ENCODE data around the gene MARCHF6. TPM values are rescaled to one million over a fixed set of nuclear protein-coding genes. Genes with fewer than 3 reads are reported as not detected.
"Not testable (repeated sequence)": the region's sequence is repeated elsewhere in the genome, so short reads cannot be mapped to it uniquely, and the experiment has no call there.

MARCHF6 gene
- total RNA-seq, 1 experiment from 2014 or later, result 117 TPM

- TF ChIP-seq ZSCAN18 (CRISPR knock-in tag; IDR thresholded peaks at IDR 0.05) (no peak), ELF4 (CRISPR knock-in tag; IDR thresholded peaks at IDR 0.05; ENCODE audit: low read depth) (no peak), E2F5 (CRISPR knock-in tag; IDR thresholded peaks at IDR 0.05) (no peak), RELA (CRISPR knock-in tag; IDR thresholded peaks at IDR 0.05; ENCODE audit: borderline replicate concordance) (no peak), RORB (CRISPR knock-in tag; IDR thresholded peaks at IDR 0.05) (no peak), TEAD1 (CRISPR knock-in tag; IDR thresholded peaks at IDR 0.05) (no peak), CREM (CRISPR knock-in tag; IDR thresholded peaks at IDR 0.05) (no peak), NR3C1 (CRISPR knock-in tag; conservative IDR thresholded peaks at IDR 0.05; ENCODE audit: low read depth) (no peak)
- TF ChIP-seq, protein P1, sequence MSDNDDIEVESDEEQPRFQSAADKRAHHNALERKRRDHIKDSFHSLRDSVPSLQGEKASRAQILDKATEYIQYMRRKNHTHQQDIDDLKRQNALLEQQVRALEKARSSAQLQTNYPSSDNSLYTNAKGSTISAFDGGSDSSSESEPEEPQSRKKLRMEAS (CRISPR knock-in tag; IDR thresholded peaks at IDR 0.05), result no peak
- ChIA-PET POLR2A (no interaction called here), CTCF (interaction anchor here (1.3 to 1.6 kb wide), 5 partner anchors 10 to 173 kb away, joined by 3 to 8 read pairs (median 4); no protein-coding TSS in a partner anchor)
- DNase-seq (ENCODE audit: low spot score) (no peak), ATAC-seq (no peak)
- peaks cover 50% of the 10 kb centered on the region for H3K4me1 Mint-ChIP-seq
- no peak overlapping the region for H3K4me3 Mint-ChIP-seq
- H3K9me3 Mint-ChIP-seq, result 0 out of 2 replicates have a peak, but pooled peaks cover 3% of the 10 kb centered on the region
- no peaks in the 10 kb centered on the region for H3K27me3 Mint-ChIP-seq (ENCODE audit: low read depth)
- H3K27ac Mint-ChIP-seq, result peak overlapping the region; percentile 76
- H3K36me3 Mint-ChIP-seq, result peaks cover 7% of the 10 kb centered on the region
Measured at GRCh38 chr5:10374046-10375022, 20.8 kb downstream of the MARCHF6 start.

GRCh38 chr5:10375146-10375545 is 21.7 kb downstream of the MARCHF6 start:
- ATAC-seq; H3K4me3 Mint-ChIP-seq; H3K9me3 Mint-ChIP-seq; H3K27me3 Mint-ChIP-seq (ENCODE audit: low read depth); DNase-seq (ENCODE audit: low spot score); POLR2A ChIA-PET; H3K27ac Mint-ChIP-seq; H3K36me3 Mint-ChIP-seq: not testable (repeated sequence)
- peaks cover 50% of the 10 kb centered on the region for H3K4me1 Mint-ChIP-seq
- CTCF ChIA-PET, result interaction anchor here (1.3 to 1.5 kb wide), 3 partner anchors 11 to 174 kb away, joined by 3 to 8 read pairs (median 6); no protein-coding TSS in a partner anchor

- ChIA-PET POLR2A (interaction anchor here (1.2 kb wide), 1 partner anchor 23 kb away, joined by 3 read pairs; the partner anchor contains the start of gene MARCHF6), CTCF (interaction anchor here (0.9 kb wide), 1 partner anchor 12 kb away, joined by 3 read pairs; no protein-coding TSS in a partner anchor)
- Mint-ChIP-seq H3K9me3 (0 out of 2 replicates have a peak, but pooled peaks cover 3% of the 10 kb centered on the region), H3K4me3 (no peak overlapping the region), H3K4me1 (peaks cover 40% of the 10 kb centered on the region), H3K27ac (peak overlapping the region; percentile 46), H3K36me3 (peaks cover 9% of the 10 kb centered on the region), H3K27me3 (ENCODE audit: low read depth) (no peaks in the 10 kb centered on the region)
- DNase-seq (ENCODE audit: low spot score), result no peak
- peak; percentile 34 for ATAC-seq
- TF ChIP-seq ATF1 (CRISPR knock-in tag; IDR thresholded peaks at IDR 0.05), result no peak
- TF ChIP-seq CREB1 (CRISPR knock-in tag; IDR thresholded peaks at IDR 0.05), result no peak
- no peak for TF ChIP-seq E2F5 (CRISPR knock-in tag; IDR thresholded peaks at IDR 0.05)
- TF ChIP-seq SMAD3 (CRISPR knock-in tag; IDR thresholded peaks at IDR 0.05; ENCODE audit: borderline replicate concordance), result no peak
- TF ChIP-seq PREB (CRISPR knock-in tag; IDR thresholded peaks at IDR 0.05; ENCODE audit: borderline replicate concordance), result no peak
- no peak for TF ChIP-seq ZNF671 (CRISPR knock-in tag; IDR thresholded peaks at IDR 0.05)
- TF ChIP-seq NR3C1 (CRISPR knock-in tag; conservative IDR thresholded peaks at IDR 0.05; ENCODE audit: low read depth), result no peak
- TF ChIP-seq MYBL2 (CRISPR knock-in tag; IDR thresholded peaks at IDR 0.05), result no peak
- TF ChIP-seq ZNF281 (CRISPR knock-in tag; IDR thresholded peaks at IDR 0.05), result no peak
- no peak for TF ChIP-seq MXD4 (CRISPR knock-in tag; IDR thresholded peaks at IDR 0.05; ENCODE audit: borderline replicate concordance)
- no peak for TF ChIP-seq ZMAT4 (CRISPR knock-in tag; IDR thresholded peaks at IDR 0.05)
Measured at GRCh38 chr5:10376544-10376943, 23.0 kb downstream of the MARCHF6 start.

All from WTC11 (cell line).